GM20000 (cell line): ENCODE measurements around the gene PSMB8.
"Not testable (repeated sequence)": the region's sequence is repeated elsewhere in the genome, so short reads cannot be mapped to it uniquely, and the experiment has no call there.

Experiments used
- DNase-seq: peaks from one replicate; pipeline ENCODE4 v3.0.0; 2012; ENCODE audit warnings: low spot score
- TF ChIP-seq, protein P1 (sequence below): IDR thresholded peaks from 2 replicates; pipeline ENCODE4 v1.5.1; 2012; ENCODE audit warnings: mild to moderate bottlenecking, control low read depth; ENCODE audit errors: extremely low read depth, missing control alignments

The PSMB8 gene

DNA sequence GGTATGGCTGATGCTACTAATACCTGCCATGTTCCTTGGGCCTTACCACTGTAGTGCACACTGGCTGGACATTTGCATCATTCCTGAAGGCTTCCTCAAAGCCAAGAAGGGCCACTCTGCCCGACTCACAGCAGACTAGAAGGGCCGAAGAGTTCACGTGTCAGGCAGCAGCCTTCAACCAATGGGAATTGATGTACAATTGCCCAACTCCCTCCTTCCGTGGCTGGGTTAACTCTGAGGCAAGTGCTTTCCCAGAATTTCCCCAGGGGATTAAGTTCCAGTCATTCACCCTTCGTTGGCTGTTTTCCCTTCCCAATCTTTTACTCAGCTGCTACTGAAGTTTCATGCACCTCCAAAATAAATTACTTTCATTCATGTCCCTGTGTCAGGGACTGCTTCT, 39.9 kb upstream of the PSMB8 start:
- TF ChIP-seq, protein P1, sequence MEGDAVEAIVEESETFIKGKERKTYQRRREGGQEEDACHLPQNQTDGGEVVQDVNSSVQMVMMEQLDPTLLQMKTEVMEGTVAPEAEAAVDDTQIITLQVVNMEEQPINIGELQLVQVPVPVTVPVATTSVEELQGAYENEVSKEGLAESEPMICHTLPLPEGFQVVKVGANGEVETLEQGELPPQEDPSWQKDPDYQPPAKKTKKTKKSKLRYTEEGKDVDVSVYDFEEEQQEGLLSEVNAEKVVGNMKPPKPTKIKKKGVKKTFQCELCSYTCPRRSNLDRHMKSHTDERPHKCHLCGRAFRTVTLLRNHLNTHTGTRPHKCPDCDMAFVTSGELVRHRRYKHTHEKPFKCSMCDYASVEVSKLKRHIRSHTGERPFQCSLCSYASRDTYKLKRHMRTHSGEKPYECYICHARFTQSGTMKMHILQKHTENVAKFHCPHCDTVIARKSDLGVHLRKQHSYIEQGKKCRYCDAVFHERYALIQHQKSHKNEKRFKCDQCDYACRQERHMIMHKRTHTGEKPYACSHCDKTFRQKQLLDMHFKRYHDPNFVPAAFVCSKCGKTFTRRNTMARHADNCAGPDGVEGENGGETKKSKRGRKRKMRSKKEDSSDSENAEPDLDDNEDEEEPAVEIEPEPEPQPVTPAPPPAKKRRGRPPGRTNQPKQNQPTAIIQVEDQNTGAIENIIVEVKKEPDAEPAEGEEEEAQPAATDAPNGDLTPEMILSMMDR, result no peak
- no peak for DNase-seq

DNA sequence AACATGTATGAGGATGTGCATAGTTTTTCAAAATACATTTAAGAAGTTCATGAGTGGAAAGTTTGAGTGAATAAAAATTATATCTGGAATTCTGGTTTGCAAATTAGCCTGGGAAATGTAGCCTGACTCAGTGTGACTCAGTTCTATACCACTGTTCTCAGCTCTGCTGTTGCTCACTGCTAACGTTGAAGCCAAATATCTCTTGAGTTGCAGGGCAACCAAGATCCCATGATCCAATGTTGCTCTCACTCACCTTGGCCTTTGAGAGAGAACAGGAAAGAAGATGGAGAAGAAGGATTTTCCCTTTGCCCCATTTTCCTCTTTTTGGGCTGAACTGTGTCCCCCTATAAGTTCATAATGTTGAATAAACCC, 39.0 kb upstream of the PSMB8 start:
- no peak for DNase-seq
- TF ChIP-seq, protein P1, result no peak

DNA sequence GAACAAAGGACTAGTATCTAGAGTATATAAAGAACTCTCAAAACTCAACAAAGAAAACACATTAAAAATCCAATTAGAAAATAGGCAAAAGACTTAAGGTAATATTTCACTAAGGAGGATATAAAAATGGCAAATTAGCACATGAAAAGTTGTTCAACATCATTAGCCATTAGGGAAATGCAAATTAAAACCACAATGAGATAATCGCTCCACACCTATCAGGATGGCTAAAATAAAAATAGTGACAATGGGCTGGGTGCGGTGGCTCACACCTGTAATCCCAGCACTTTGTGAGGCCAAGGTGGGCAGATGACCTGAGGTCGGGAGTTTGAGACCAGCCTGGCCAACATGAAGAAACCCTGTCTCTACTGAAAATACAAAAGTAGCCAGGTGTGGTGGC, 37.1 kb upstream of the PSMB8 start:
- DNase-seq, result not testable (repeated sequence)

DNA sequence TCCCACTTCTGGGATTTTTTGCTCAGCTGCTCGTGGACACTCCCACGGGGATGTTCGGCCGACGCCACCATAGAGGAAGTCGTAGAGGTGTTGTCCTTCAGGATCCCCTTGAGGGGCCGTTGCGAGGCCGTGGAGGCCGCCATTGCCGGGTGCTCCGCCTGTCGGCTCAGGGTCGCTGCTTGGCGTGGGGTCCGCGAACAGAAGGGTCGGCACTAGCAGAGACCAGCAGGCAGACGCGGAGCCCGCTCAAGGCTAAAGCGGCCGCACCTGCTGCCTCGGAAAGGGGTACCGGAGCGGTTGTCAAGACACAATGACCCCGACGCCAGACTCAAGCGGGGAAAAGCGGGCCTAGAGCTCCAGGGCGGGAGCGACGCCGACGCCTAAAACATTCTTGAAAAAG, 35.8 kb upstream of the PSMB8 start:
- TF ChIP-seq, protein P1, result no peak
- no peak for DNase-seq

DNA sequence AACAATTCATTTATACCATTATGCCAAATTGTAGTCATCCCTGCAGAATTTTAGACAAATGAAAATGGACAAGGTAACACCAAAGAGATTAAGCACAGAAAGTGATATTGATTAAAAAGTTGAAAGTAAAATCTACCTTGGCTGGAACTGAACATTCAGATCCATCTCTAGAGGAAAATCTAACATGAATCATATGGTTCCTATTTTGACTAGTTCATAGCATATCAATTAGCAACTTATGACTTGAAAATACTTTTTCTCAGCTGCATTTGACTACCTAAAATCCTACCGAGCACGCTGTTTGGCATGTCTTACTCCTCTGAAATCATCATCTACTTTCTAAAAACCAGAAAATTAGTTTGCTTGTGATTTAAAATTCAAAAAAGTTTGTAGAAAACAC, 32.8 kb upstream of the PSMB8 start:
- TF ChIP-seq, protein P1, result no peak
- no peak for DNase-seq

DNA sequence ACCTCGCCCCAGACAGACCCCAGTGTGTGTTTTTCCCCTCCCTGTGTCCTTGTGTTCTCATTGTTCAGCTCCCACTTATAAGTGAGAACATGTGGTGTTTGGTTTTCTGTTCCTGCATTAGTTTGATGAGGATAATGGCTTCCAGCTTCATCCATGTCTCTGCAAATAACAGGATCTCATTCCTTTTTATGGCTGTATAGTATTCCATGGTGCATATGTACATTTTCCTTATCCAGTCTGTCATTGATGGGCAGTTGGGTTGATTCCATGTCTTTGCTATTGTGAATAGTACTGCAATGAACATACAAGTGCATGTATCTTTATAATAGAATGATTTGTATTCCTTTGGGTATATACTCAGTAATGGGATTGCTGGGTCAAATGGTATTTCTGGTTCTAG, 30.1 kb upstream of the PSMB8 start:
- not testable (repeated sequence) for DNase-seq

DNA sequence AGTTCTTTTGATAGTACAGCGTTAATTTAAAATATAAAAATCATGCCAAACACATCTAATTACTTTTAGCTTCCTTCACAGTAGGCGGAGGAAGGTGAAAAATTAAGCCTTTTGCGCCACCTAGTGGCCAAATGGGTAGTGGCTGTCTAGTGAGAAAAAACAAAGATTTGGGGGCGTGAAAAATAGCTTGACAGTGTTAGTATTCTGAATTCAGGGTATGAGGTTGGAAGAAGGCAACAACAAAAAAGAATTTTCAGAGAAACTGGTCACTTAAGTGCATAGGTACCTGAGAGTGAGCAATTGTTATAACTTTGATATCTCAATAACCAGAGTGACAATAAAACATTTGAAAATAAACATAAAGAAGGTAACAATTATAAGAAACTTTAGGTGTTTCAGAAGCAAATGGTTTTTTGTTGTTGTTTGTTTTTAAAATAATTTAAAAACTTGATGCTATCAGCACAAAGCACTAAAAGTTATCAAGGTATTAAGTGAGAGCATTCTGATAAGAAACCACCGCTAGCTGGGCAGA, 24.5 kb upstream of the PSMB8 start:
- peak; percentile 65 for DNase-seq
- TF ChIP-seq, protein P1, result peak; percentile 66

DNA sequence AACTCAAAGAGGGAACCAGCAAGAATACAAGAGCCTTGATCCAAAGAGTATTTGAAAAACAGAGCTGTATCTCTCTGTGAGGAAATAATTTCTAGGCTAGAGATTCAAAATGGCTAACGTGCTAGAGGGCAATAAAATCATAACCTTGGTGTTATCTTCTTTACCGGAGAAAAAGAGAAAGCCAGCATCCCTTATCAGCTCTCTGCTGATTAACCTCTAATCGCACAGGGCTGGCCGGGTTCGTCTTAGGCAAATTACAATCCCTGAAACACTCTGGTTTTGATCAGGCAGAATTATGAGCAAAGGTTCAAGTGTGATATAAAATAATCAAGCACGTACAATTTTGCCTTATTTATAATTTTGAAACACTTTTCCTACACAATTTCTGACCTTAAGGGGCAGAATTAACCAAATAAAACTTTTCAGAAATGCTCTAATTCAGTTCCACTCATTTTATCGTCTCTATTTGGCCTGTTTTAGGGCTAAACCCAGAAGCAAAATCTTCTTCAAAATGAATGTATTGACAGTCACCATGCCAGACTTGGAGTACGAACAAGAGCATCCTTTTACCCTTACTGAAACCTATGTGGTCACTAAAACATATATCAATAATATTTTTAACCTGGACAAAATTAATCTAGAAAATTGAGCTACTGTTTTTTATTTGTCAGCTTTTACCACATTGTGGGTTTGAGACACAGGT, 23.9 kb upstream of the PSMB8 start:
- TF ChIP-seq, protein P1, result no peak
- DNase-seq, result no peak
